HG02840 (cell line): ENCODE results near the gene MRFAP1L1.
"Not testable (repeated sequence)": the region's sequence is repeated elsewhere in the genome, so short reads cannot be mapped to it uniquely, and the experiment has no call there.

ENCODE experiments used
- ATAC-seq: cut with Tn5 transposase; IDR thresholded peaks from one replicate; pipeline ENCODE4 v1.9.1; 2021; ENCODE audit warnings: mild to moderate bottlenecking, moderate library complexity, moderate number of reproducible peaks; ENCODE audit not compliant: unreplicated experiment, low FRiP score

Gene MRFAP1L1

DNA sequence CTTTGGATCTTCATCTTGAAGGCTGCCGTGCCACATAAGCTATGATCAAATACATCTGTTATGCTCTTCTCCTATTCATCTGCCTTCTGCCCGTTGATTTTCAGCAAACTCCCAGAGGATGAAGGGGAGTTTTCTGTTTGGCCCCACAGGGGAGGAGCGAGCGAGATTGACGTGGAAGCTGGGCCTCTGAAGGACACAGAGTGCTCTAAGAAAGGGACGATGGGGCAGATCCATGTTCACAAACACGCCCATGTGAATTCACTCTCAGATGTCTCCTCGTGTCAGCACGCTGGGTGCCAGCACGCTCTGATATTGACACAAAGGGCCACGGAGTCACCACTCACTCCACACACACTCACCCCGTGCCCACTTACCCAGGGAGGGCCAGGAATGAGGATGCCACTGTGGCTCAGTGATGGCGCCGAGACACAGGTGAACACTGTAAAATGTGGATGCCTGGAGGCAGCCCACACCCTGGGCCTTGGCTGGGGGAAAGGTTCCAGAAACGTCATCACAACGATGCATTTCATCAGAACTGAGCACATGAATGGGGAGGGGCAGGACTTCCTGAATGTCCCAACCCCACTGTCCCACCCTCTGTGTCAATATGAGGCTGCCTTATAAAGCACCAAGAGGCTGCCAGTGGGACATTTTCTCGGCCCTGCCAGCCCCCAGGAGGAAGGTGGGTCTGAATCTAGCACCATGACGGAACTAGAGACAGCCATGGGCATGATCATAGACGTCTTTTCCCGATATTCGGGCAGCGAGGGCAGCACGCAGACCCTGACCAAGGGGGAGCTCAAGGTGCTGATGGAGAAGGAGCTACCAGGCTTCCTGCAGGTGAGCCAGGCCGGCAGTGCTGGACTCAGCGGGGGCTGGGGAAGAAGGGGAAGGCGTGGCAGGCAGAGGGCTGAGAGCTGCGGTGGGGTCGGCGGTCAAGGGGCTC is 16.2 kb downstream of the MRFAP1L1 start, which contains the start of gene S100P:
Gene S100P (plus strand): TSS at position 648 of the 946 bp plus-strand sequence. CDS start 55 bp downstream, at position 703.
- ATAC-seq, result no peak

GRCh38 chr4:6692806-6693205 is 16.9 kb downstream of the MRFAP1L1 start:
- no peak for ATAC-seq

DNA sequence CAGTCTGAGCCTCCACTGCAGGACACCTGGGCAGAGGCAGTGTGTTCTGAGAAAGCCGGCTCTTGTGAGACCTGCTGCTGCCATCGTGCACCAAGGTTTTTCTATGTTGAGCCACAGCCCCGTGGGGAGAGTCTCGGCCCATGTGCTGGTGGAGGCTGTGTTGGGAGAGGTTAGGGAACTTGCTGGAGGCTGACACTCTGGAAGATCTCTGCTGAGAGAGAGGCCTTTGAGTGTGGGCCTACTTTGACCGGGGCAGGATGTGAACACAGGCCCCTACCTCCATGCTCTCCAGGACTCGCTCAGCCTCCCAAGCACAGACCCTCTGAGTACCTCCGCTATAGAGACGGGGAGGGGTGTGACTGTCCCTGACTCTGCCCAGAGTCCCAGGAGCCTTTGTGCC is 17.3 kb downstream of the MRFAP1L1 start:
- no peak for ATAC-seq

DNA sequence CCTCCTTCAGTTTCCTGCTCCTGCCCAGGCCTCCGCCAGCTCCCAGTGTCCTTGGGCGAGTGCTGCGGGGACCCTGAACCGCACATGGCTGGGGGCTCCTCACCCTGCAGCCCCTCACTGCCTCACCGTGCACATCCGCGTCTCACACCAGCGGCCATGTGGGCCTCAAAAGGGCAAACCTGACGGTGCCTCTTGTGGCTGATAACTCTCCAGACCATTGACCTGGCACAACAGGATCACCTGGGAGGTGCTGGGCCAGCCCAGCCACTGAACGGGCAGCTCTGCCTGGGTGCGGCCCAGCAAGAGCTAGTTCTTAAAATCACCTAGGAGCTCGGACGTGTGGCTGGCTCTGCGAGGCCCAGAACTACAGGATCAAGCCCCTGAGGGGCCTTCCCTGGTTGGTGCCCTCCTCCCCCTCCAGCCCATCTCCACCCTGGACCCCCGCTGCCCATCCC is 20.1 kb downstream of the MRFAP1L1 start:
- ATAC-seq, result no peak

DNA sequence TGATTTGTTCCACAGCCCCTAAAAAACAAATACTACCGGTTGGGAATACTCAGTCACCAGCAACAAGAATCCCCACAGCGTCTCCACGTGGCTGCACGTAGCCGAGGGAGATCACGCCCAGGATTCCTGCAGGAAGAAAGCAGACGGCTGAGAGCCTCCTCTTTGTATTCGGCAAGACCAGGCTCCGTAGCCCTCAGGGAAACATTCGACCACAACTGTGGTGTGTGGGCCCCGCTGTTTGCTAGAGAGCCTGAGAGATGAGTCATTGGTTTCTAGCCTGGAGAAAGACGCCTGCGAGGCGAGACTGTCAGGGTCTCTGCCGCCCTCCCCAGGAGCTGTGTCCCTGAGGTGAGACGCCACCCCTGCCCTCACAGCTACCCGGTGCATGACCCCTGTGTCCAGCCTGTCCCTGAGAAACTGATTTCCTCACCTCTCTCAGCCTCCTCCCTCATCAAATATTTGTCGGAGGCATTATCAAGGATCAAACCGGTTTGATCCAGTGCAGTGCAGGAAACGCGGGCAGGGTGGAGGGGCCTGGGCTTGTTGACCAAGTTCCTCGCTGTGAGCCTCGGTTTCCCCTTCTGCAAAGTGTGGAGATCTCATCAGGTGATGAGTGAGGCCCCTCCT is 20.7 kb downstream of the MRFAP1L1 start:
- ATAC-seq, result no peak

GRCh38 chr4:6687947-6688878 is 21.5 kb downstream of the MRFAP1L1 start:
- no peak for ATAC-seq

GRCh38 chr4:6686104-6686787 is 23.4 kb downstream of the MRFAP1L1 start:
- no peak for ATAC-seq

DNA sequence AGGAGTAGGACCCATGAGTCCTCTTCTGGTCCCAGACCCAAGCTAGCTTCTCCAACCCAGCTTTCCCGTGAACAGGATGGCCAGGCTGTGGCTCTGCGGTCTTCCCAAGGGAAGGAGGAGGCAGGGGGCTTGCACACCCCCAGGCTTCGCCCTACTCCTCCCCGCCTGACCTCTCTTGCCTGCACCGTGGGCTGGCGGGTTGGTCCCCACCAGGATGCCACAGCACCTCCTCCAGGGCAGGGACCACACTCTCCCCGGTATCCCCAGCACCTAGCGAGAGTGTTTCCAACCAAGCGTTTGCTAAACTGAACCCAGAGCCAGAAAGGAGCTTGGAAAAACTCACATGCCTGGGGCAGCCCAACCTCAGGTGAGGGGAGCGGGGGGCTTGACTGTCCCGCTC is 25.0 kb downstream of the MRFAP1L1 start:
- ATAC-seq, result no peak

GRCh38 chr4:6682862-6683590 is 26.6 kb downstream of the MRFAP1L1 start:
- ATAC-seq, result no peak

- ATAC-seq, result no peak
Observed at GRCh38 chr4:6681191-6681590, 28.5 kb downstream of the MRFAP1L1 start.

GRCh38 chr4:6680372-6681034 is 29.2 kb downstream of the MRFAP1L1 start:
- no peak for ATAC-seq

- no peak for ATAC-seq
Observed at GRCh38 chr4:6676722-6677558, 32.7 kb downstream of the MRFAP1L1 start.

DNA sequence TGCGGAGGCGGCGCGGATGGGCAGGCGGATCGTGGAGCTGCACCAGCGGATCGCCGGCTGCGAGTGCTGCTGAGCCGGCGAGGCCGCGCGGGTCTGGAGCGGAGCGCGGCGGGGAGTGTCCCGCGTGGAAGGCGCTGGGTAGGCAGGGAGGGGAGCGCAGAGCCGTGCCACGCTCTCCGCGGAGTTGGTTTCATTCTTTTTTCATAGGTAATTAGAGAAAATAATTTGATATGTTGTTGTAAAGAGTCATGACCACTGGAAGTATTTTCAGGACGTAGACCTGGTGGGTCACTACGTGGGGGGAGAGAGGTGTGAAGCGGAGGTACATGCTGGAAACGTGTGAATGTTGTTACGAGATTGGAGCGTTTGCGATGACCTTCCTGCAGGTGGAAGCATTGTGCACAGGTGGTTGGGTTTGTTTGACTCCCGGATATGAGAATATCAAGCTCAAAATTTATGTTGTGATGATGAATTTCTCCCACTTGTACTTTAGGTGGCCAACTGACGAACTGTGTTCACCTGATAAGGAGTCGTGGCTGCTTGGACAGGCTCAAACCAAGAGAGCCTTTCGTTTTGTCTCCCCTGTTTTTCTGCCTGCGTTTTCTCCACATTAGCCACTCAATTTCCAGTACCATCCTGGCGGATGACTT is 35.0 kb downstream of the MRFAP1L1 start:
- peak; percentile 32 for ATAC-seq

DNA sequence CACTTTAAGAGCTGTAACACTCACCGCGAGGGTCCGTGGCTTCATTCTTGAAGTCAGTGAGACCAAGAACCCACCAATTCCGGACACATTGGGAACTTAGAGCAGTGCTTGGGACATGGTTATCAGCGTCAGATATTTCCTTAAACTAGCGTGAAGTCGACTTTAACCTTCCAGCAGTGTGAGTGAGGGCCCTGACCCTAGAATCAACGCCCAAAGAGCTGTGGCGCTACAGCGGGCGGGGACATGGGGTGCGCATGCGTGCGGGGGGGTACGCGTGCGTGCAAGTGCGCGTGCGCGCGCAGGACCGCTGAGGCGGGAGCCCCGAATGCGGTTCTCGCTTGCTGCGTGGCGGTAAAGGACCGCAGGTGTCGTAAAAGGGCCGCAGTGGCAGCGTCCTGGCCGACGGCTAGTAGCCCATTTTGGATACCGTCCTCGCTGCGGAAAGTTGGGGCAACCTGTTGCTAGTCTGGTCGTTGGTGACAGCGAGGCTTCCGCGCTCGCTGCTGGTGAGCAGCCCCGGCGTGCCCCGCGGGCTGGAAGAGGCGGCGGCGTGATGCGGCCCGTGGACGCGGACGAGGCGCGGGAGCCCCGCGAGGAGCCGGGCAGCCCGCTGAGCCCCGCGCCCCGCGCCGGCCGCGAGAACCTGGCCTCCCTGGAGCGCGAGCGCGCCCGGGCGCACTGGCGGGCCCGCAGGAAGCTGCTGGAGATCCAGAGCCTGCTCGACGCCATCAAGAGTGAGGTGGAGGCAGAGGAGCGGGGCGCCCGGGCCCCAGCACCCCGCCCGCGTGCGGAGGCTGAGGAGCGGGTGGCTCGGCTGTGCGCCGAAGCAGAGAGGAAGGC is 35.8 kb downstream of the MRFAP1L1 start:
- ATAC-seq, result peak; percentile 75

DNA sequence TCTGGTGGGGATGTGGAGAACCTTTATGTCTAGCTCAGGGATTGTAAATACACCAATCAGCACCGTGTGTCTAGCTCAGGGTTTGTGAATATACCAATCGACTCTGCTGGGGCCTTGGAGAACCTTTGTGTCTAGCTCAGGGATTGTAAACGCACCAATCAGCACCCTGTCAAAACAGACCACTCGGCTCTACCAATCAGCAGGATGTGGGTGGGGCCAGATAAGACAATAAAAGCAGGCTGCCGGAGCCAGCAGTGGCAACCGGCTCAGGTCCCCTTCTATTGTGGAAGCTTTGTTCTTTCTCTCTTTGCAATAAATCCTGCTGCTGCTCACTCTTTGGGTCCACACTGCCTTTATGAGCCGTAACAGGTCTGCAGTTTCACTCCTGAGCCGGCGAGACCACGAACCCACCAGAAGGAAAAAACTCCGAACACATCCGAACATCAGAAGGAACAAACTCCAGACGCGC is 36.4 kb downstream of the MRFAP1L1 start:
- not testable (repeated sequence) for ATAC-seq

- ATAC-seq, result not testable (repeated sequence)
Observed at GRCh38 chr4:6672541-6673190, 37.0 kb downstream of the MRFAP1L1 start.
